ENCODE results near the gene SINHCAF. TPM values are rescaled to one million over a fixed set of nuclear protein-coding genes. Genes with fewer than 3 reads are reported as not detected.

The SINHCAF gene
- total RNA-seq, 1 donor from 2014 or later = 176 TPM

- Mint-ChIP-seq H3K4me3 (no peak overlapping the region), H3K36me3 (ENCODE audit: low read depth) (peaks cover 4% of the 10 kb centered on the region), H3K27me3 (ENCODE audit: low read depth) (no peaks in the 10 kb centered on the region), H3K27ac (ENCODE audit: unreplicated experiment) (no peak overlapping the region), H3K9me3 (peaks cover 2% of the 10 kb centered on the region), H3K4me1 (peaks cover 4% of the 10 kb centered on the region)
- TF ChIP-seq CTCF (conservative IDR thresholded peaks at IDR 0.05) = no peak
- no peak for DNase-seq (ENCODE audit: low read depth, low spot score)
Measured at GRCh38 chr12:31267966-31268365, 58.0 kb downstream of the SINHCAF start.

GRCh38 chr12:31265722-31266121 is 60.2 kb downstream of the SINHCAF start:
- Mint-ChIP-seq H3K27me3 (ENCODE audit: low read depth) (no peaks in the 10 kb centered on the region), H3K4me1 (no peaks in the 10 kb centered on the region), H3K27ac (ENCODE audit: unreplicated experiment) (no peak overlapping the region), H3K9me3 (no peaks in the 10 kb centered on the region), H3K4me3 (no peak overlapping the region), H3K36me3 (ENCODE audit: low read depth) (no peaks in the 10 kb centered on the region)
- no peak for TF ChIP-seq CTCF (conservative IDR thresholded peaks at IDR 0.05)
- no peak for DNase-seq (ENCODE audit: low read depth, low spot score)

- no peak for DNase-seq (ENCODE audit: low read depth, low spot score)
- Mint-ChIP-seq H3K27me3 (ENCODE audit: low read depth) (no peaks in the 10 kb centered on the region), H3K4me3 (no peak overlapping the region), H3K27ac (ENCODE audit: unreplicated experiment) (no peak overlapping the region), H3K4me1 (peaks cover 6% of the 10 kb centered on the region), H3K9me3 (no peaks in the 10 kb centered on the region), H3K36me3 (ENCODE audit: low read depth) (no peaks in the 10 kb centered on the region)
- TF ChIP-seq CTCF (conservative IDR thresholded peaks at IDR 0.05) = no peak
Measured at GRCh38 chr12:31263661-31264060, 62.3 kb downstream of the SINHCAF start.

GRCh38 chr12:31261744-31262143 is 64.2 kb downstream of the SINHCAF start:
- H3K4me1 Mint-ChIP-seq = peaks cover 6% of the 10 kb centered on the region
- no peaks in the 10 kb centered on the region for H3K27me3 Mint-ChIP-seq (ENCODE audit: low read depth)
- no peaks in the 10 kb centered on the region for H3K9me3 Mint-ChIP-seq
- DNase-seq (ENCODE audit: low read depth, low spot score) = no peak
- H3K4me3 Mint-ChIP-seq = no peak overlapping the region
- H3K36me3 Mint-ChIP-seq (ENCODE audit: low read depth) = no peaks in the 10 kb centered on the region
- no peak overlapping the region for H3K27ac Mint-ChIP-seq (ENCODE audit: unreplicated experiment)
- TF ChIP-seq CTCF (conservative IDR thresholded peaks at IDR 0.05) = no peak

- no peaks in the 10 kb centered on the region for H3K9me3 Mint-ChIP-seq
- H3K4me1 Mint-ChIP-seq = peaks cover 6% of the 10 kb centered on the region
- no peak for DNase-seq (ENCODE audit: low read depth, low spot score)
- no peak for TF ChIP-seq CTCF (conservative IDR thresholded peaks at IDR 0.05)
- H3K27me3 Mint-ChIP-seq (ENCODE audit: low read depth) = no peaks in the 10 kb centered on the region
- H3K36me3 Mint-ChIP-seq (ENCODE audit: low read depth) = no peaks in the 10 kb centered on the region
- H3K27ac Mint-ChIP-seq (ENCODE audit: unreplicated experiment) = no peak overlapping the region
- no peak overlapping the region for H3K4me3 Mint-ChIP-seq
Measured at GRCh38 chr12:31260840-31261239, 65.1 kb downstream of the SINHCAF start.

Measured in neural crest cell (in vitro differentiated cells).